HCT116 (cell line): ENCODE results near the gene TBCD.

Experiments
- CEBPB ChIP-seq: IDR thresholded peaks from 2 replicates; pipeline ENCODE4 v1.6.1; 2012; ENCODE audit warnings: low read depth
- CTCF ChIP-seq, 3 experiments: fragments of 200-600 bp in 1 of 3; sonication (generic) in 1 of 3; IDR thresholded peaks in 2 of 3; conservative IDR thresholded peaks in 1 of 3; 2 replicates each; pipeline ENCODE4 v1.5.1; 2012 to 2017; ENCODE audit warnings: low read depth in 2 of 3, low read length in 2 of 3, antibody characterized with exemption in 1 of 3, borderline replicate concordance in 1 of 3, control low read depth in 1 of 3, mild to moderate bottlenecking in 1 of 3, mixed read lengths in 1 of 3, mixed run types in 1 of 3, moderate library complexity in 1 of 3; ENCODE audit not compliant: insufficient read depth in 1 of 3
- POLR2AphosphoS5 ChIP-seq: IDR thresholded peaks from 2 replicates; pipeline ENCODE4 v1.6.1; 2011; ENCODE audit warnings: mild to moderate bottlenecking, low read depth, low read length, moderate library complexity
- SRF ChIP-seq: IDR thresholded peaks from 2 replicates; pipeline ENCODE4 v1.6.1; 2012; ENCODE audit warnings: low read depth
- ZFX ChIP-seq: fragments of 450-650 bp; IDR thresholded peaks from 2 replicates; pipeline ENCODE4 v1.6.1; 2017

GRCh38 chr17:82804442-82805191, 52.8 kb downstream of the TBCD start:
- TF ChIP-seq CTCF (IDR thresholded peaks at IDR 0.05 in 2 of 3, conservative IDR thresholded peaks at IDR 0.05 in 1 of 3; ENCODE audit: borderline replicate concordance in 1 of 3, insufficient read depth in 1 of 3, low read depth in 2 of 3, low read length in 2 of 3) (no peak), SRF (no peak), POLR2AphosphoS5 (no peak), ZFX (no peak), CEBPB (no peak)
